Measurements from ENCODE around the gene MYT1. TPM values are rescaled to one million over a fixed set of nuclear protein-coding genes. Genes with fewer than 3 reads are reported as not detected.
"Not testable (repeated sequence)": the region's sequence is repeated elsewhere in the genome, so short reads cannot be mapped to it uniquely, and the experiment has no call there.

Gene MYT1
- total RNA-seq, 1 donor = not detected

GRCh38 chr20:64183313-64183712 lies 19.1 kb downstream of the MYT1 start:
- peaks cover 3% of the 10 kb centered on the region for H3K4me1 ChIP-seq (ENCODE audit: insufficient read depth, low read length)
- H3K27me3 ChIP-seq (ENCODE audit: insufficient read depth, low read length) = no peaks in the 10 kb centered on the region
- H3K4me3 ChIP-seq (ENCODE audit: low read length) = no peak overlapping the region
- no peaks in the 10 kb centered on the region for H3K9me3 ChIP-seq (ENCODE audit: low read depth, low read length)

- Histone ChIP-seq H3K9me3 (ENCODE audit: low read depth, low read length) (no peaks in the 10 kb centered on the region), H3K4me1 (ENCODE audit: insufficient read depth, low read length) (peaks cover 3% of the 10 kb centered on the region), H3K4me3 (ENCODE audit: low read length) (no peak overlapping the region), H3K27me3 (ENCODE audit: insufficient read depth, low read length) (no peaks in the 10 kb centered on the region)
These were observed 20.5 kb downstream of the MYT1 start for GRCh38 chr20:64184795-64185194.

- Histone ChIP-seq H3K9me3 (ENCODE audit: low read depth, low read length) (no peaks in the 10 kb centered on the region), H3K4me3 (ENCODE audit: low read length) (no peak overlapping the region), H3K4me1 (ENCODE audit: insufficient read depth, low read length) (peaks cover 1% of the 10 kb centered on the region), H3K27me3 (ENCODE audit: insufficient read depth, low read length) (no peaks in the 10 kb centered on the region)
These were observed 21.1 kb downstream of the MYT1 start for GRCh38 chr20:64185276-64185900.

GRCh38 chr20:64186071-64186598 lies 21.9 kb downstream of the MYT1 start:
- Histone ChIP-seq H3K9me3 (ENCODE audit: low read depth, low read length) (no peaks in the 10 kb centered on the region), H3K4me3 (ENCODE audit: low read length) (no peak overlapping the region), H3K27me3 (ENCODE audit: insufficient read depth, low read length) (no peaks in the 10 kb centered on the region), H3K4me1 (ENCODE audit: insufficient read depth, low read length) (no peaks in the 10 kb centered on the region)

GRCh38 chr20:64187213-64187612 lies 23.0 kb downstream of the MYT1 start:
- H3K4me1 ChIP-seq (ENCODE audit: insufficient read depth, low read length); H3K4me3 ChIP-seq (ENCODE audit: low read length); H3K9me3 ChIP-seq (ENCODE audit: low read depth, low read length): not testable (repeated sequence)

GRCh38 chr20:64188091-64188490 lies 23.8 kb downstream of the MYT1 start:
- Histone ChIP-seq H3K9me3 (ENCODE audit: low read depth, low read length) (no peaks in the 10 kb centered on the region), H3K27me3 (ENCODE audit: insufficient read depth, low read length) (no peaks in the 10 kb centered on the region), H3K4me3 (ENCODE audit: low read length) (no peak overlapping the region), H3K4me1 (ENCODE audit: insufficient read depth, low read length) (no peaks in the 10 kb centered on the region)

More at GRCh38 chr20:64187213-64187612, 23.0 kb downstream of the MYT1 start:
- not testable (repeated sequence) for H3K27me3 ChIP-seq (ENCODE audit: insufficient read depth, low read length)

GRCh38 chr20:64188682-64189529 lies 24.7 kb downstream of the MYT1 start:
- H3K4me1 ChIP-seq (ENCODE audit: insufficient read depth, low read length) = no peaks in the 10 kb centered on the region
- no peaks in the 10 kb centered on the region for H3K27me3 ChIP-seq (ENCODE audit: insufficient read depth, low read length)
- no peaks in the 10 kb centered on the region for H3K9me3 ChIP-seq (ENCODE audit: low read depth, low read length)
- H3K4me3 ChIP-seq (ENCODE audit: low read length) = no peak overlapping the region

GRCh38 chr20:64189530-64189966 lies 25.3 kb downstream of the MYT1 start:
- Histone ChIP-seq H3K27me3 (ENCODE audit: insufficient read depth, low read length) (no peaks in the 10 kb centered on the region), H3K4me1 (ENCODE audit: insufficient read depth, low read length) (no peaks in the 10 kb centered on the region), H3K9me3 (ENCODE audit: low read depth, low read length) (no peaks in the 10 kb centered on the region), H3K4me3 (ENCODE audit: low read length) (no peak overlapping the region)

- Histone ChIP-seq H3K4me1 (ENCODE audit: insufficient read depth, low read length) (no peaks in the 10 kb centered on the region), H3K27me3 (ENCODE audit: insufficient read depth, low read length) (no peaks in the 10 kb centered on the region)
These were observed 25.7 kb downstream of the MYT1 start for GRCh38 chr20:64189986-64190385.

GRCh38 chr20:64191002-64191401 lies 26.8 kb downstream of the MYT1 start:
- H3K4me3 ChIP-seq (ENCODE audit: low read length) = no peak overlapping the region
- H3K4me1 ChIP-seq (ENCODE audit: insufficient read depth, low read length) = no peaks in the 10 kb centered on the region
- H3K9me3 ChIP-seq (ENCODE audit: low read depth, low read length) = no peaks in the 10 kb centered on the region
- H3K27me3 ChIP-seq (ENCODE audit: insufficient read depth, low read length) = no peaks in the 10 kb centered on the region

More at GRCh38 chr20:64189986-64190385, 25.7 kb downstream of the MYT1 start:
- H3K4me3 ChIP-seq (ENCODE audit: low read length) = no peak overlapping the region
- no peaks in the 10 kb centered on the region for H3K9me3 ChIP-seq (ENCODE audit: low read depth, low read length)

- no peak overlapping the region for H3K4me3 ChIP-seq (ENCODE audit: low read length)
- H3K9me3 ChIP-seq (ENCODE audit: low read depth, low read length) = no peaks in the 10 kb centered on the region
- H3K4me1 ChIP-seq (ENCODE audit: insufficient read depth, low read length) = no peaks in the 10 kb centered on the region
- no peaks in the 10 kb centered on the region for H3K27me3 ChIP-seq (ENCODE audit: insufficient read depth, low read length)
These were observed 28.2 kb downstream of the MYT1 start for GRCh38 chr20:64192406-64192805.

- Histone ChIP-seq H3K4me3 (ENCODE audit: low read length) (no peak overlapping the region), H3K9me3 (ENCODE audit: low read depth, low read length) (no peaks in the 10 kb centered on the region), H3K27me3 (ENCODE audit: insufficient read depth, low read length) (no peaks in the 10 kb centered on the region), H3K4me1 (ENCODE audit: insufficient read depth, low read length) (no peaks in the 10 kb centered on the region)
These were observed 28.8 kb downstream of the MYT1 start for GRCh38 chr20:64193058-64193457.

- no peaks in the 10 kb centered on the region for H3K27me3 ChIP-seq (ENCODE audit: insufficient read depth, low read length)
- H3K9me3 ChIP-seq (ENCODE audit: low read depth, low read length) = no peaks in the 10 kb centered on the region
- H3K4me3 ChIP-seq (ENCODE audit: low read length) = no peak overlapping the region
- no peaks in the 10 kb centered on the region for H3K4me1 ChIP-seq (ENCODE audit: insufficient read depth, low read length)
These were observed 30.0 kb downstream of the MYT1 start for GRCh38 chr20:64194269-64194668.

- no peak overlapping the region for H3K4me3 ChIP-seq (ENCODE audit: low read length)
- no peaks in the 10 kb centered on the region for H3K4me1 ChIP-seq (ENCODE audit: insufficient read depth, low read length)
- no peaks in the 10 kb centered on the region for H3K27me3 ChIP-seq (ENCODE audit: insufficient read depth, low read length)
- H3K9me3 ChIP-seq (ENCODE audit: low read depth, low read length) = no peaks in the 10 kb centered on the region
These were observed 32.1 kb downstream of the MYT1 start for GRCh38 chr20:64196309-64196708.

GRCh38 chr20:64196847-64197306 lies 32.6 kb downstream of the MYT1 start:
- no peaks in the 10 kb centered on the region for H3K9me3 ChIP-seq (ENCODE audit: low read depth, low read length)
- no peaks in the 10 kb centered on the region for H3K4me1 ChIP-seq (ENCODE audit: insufficient read depth, low read length)
- H3K4me3 ChIP-seq (ENCODE audit: low read length) = no peak overlapping the region
- no peaks in the 10 kb centered on the region for H3K27me3 ChIP-seq (ENCODE audit: insufficient read depth, low read length)

Data from mononuclear cell (primary cell).